Heart right ventricle (tissue), 16 donors: ENCODE data around the gene CD2. TPM values are rescaled to one million over a fixed set of nuclear protein-coding genes. Genes with fewer than 3 reads are reported as not detected.

Experiments
- ATAC-seq, 8 donors: fragments of 200-7000 bp; cut with Tn5 transposase; one replicate each; pipeline ENCODE4 v1.9.1; 2020; ENCODE audit warnings: mild to moderate bottlenecking in 8 of 8, moderate library complexity in 8 of 8, moderate number of reproducible peaks in 1 of 8
- DNase-seq, 2 donors: peaks; one replicate each; pipeline ENCODE4 v3.0.0-alpha.2; 2020
- H3K27ac ChIP-seq, 10 donors: fragments of 200-600 bp; sonication (generic) in 2 of 10; one replicate each; pipeline versions ENCODE4 v1.5.0 to v1.8.0; 2020 to 2022; ENCODE audit warnings: mild to moderate bottlenecking in 3 of 10
- H3K27me3 ChIP-seq, 7 donors: fragments of 200-600 bp; one replicate each; pipeline ENCODE4 v1.8.0; 2021 to 2022; ENCODE audit warnings: mild to moderate bottlenecking in 2 of 7
- H3K36me3 ChIP-seq, 9 donors: fragments of 200-600 bp; sonication (generic) in 1 of 9; one replicate each; pipeline versions ENCODE4 v1.5.0 to v1.8.0; 2020 to 2022; ENCODE audit warnings: mild to moderate bottlenecking in 2 of 9
- H3K4me1 ChIP-seq, 9 donors: fragments of 200-600 bp; sonication (generic) in 1 of 9; one replicate each; pipeline versions ENCODE4 v1.5.0 to v1.8.0; 2020 to 2022; ENCODE audit warnings: mild to moderate bottlenecking in 4 of 9
- H3K4me3 ChIP-seq, 10 donors: fragments of 200-600 bp; sonication (generic) in 2 of 10; one replicate each; pipeline versions ENCODE4 v1.5.0 to v1.8.0; 2020 to 2022; ENCODE audit warnings: mild to moderate bottlenecking in 7 of 10, moderate library complexity in 2 of 10
- H3K9me3 ChIP-seq, 11 donors: fragments of 200-600 bp in 10 of 11; sonication (generic) in 2 of 11; one replicate each; pipeline versions ENCODE4 v1.5.0 to v1.8.0; 2013 to 2022; ENCODE audit warnings: mild to moderate bottlenecking in 2 of 11, control low read depth in 1 of 11, moderate library complexity in 1 of 11
- WGBS, 2 donors: extraction: QIAGEN DNeasy Blood & Tissue Kit; methylation state at CpG; one replicate each; pipeline ENCODE4 v1.1.7; 2013; ENCODE audit warnings: inconsistent platforms in 1 of 2; 5-methylcytosine and 5-hydroxymethylcytosine counted together
- intact Hi-C, 10 donors: fragments of 100-400 bp; cut with DNase I; formaldehyde crosslinking; loops; one replicate each; pipeline versions ENCODE4 v1.11.1 to v1.14.2; 2022
- polyA plus RNA-seq, 2 donors: library from polyadenylated mRNA; stranded (reverse); fragments of 200-250 nt; gene quantifications; one replicate each; pipeline ENCODE4 v1.2.3, GENCODE V29; 2013
- total RNA-seq, 10 donors: library from RNA; stranded (reverse); fragmentation: NEBNext Ultra II Directional in 3 of 10; extraction: Animal tissue kit (Norgen Biotek cat#: 25700) in 3 of 10; gene quantifications; one replicate each; pipeline versions ENCODE4 v1.2.1 to v1.2.4, GENCODE V29; 2021 to 2023
- TF ChIP-seq, protein P1 (sequence below), 9 donors: fragments of 200-600 bp; sonication (generic) in 2 of 9; IDR thresholded peaks; one replicate each; pipeline versions ENCODE4 v1.5.0 to v1.8.0; 2021 to 2022; ENCODE audit warnings: antibody characterized with exemption in 9 of 9, mild to moderate bottlenecking in 5 of 9, moderate library complexity in 1 of 9
- donor health status: Arrhythmogenic right ventricular cardiomyopathy.
- donor health status: ischemic (EF 13 %, LVEDD 7.1; RV severe dilation, severe dysfunction).
- donor health status: healthy with polysubstance abuse.
- donor health status: DM: no; HTN: yes; CAD: no.
- donor health status: DM: no; HTN: no; CAD: no.
- donor health status: ischemic (EF 25% LVEDD 6.9; RV normal size, moderate dysfunction).
- donor health status: ischemic (EF 25% LVEDD 5.7; RV mildly dilated, moderate dysfunction).
- donor health status: healthy.
- donor health status: DM: yes; HTN: yes; CAD: no.
- donor health status: Ischemic cardiomyopathy.
- donor health status: ischemic (EF 35%, LVEDD 5.7; RV mildly dilated, moderate dysfunction).
- donor health status: nonischemic (EF 11% LVEDD 7.7; RV severe dilation, severe dysfunction).
- donor health status: DM: yes; HTN: yes; CAD: no.
- donor health status: PGD.
- donor health status: ischemic (EF 29% LVEDD 5.4; RV normal size, mild dysfunction).
- donor health status: nonischemic (EF 23%, LVEDD 6.1; RV moderate dilation, normal function).

CD2 gene
- total and polyA plus RNA-seq, 12 donors, result 0.20 to 6.5 (median 1.0) TPM; not detected in 3

DNA sequence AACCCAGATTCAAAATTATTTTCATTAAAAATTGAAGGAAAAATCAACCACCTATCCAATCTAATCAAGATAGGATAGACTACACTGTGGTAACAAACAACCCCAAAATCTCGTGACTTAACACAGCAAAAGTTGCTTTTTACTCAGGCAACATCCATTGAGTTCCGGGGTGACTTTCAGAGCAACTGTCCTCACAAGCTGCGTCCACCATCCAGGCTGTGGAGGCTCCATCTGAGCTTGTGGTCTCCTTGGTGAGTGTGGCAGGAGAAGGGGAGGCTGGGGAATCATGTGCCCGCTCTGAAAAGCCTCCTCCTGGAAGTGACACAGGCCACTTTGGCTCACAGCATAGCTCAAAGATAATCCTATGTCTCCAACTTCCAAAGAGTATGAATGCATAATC, 52.4 kb downstream of the CD2 start:
- intact Hi-C loops, result no loop called here
- ATAC-seq (no peak), DNase-seq (no peak)
- WGBS, 2 donors, result 94% methylated on average over 4 of the region's 4 CpGs
- TF ChIP-seq, protein P1, sequence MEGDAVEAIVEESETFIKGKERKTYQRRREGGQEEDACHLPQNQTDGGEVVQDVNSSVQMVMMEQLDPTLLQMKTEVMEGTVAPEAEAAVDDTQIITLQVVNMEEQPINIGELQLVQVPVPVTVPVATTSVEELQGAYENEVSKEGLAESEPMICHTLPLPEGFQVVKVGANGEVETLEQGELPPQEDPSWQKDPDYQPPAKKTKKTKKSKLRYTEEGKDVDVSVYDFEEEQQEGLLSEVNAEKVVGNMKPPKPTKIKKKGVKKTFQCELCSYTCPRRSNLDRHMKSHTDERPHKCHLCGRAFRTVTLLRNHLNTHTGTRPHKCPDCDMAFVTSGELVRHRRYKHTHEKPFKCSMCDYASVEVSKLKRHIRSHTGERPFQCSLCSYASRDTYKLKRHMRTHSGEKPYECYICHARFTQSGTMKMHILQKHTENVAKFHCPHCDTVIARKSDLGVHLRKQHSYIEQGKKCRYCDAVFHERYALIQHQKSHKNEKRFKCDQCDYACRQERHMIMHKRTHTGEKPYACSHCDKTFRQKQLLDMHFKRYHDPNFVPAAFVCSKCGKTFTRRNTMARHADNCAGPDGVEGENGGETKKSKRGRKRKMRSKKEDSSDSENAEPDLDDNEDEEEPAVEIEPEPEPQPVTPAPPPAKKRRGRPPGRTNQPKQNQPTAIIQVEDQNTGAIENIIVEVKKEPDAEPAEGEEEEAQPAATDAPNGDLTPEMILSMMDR (IDR thresholded peaks at IDR 0.05), result no peak
- Histone ChIP-seq H3K4me1 (peaks cover 0 to 14% (median 0%) of the 10 kb centered on the region in 9 donors), H3K27me3 (peaks cover 0 to 3% (median 0%) of the 10 kb centered on the region in 7 donors), H3K4me3 (no peak overlapping the region), H3K27ac (peak overlapping the region in 1 of 10 donors; percentile 68), H3K9me3 (peaks cover 0 to 4% (median 0%) of the 10 kb centered on the region in 11 donors), H3K36me3 (no peaks in the 10 kb centered on the region)

DNA sequence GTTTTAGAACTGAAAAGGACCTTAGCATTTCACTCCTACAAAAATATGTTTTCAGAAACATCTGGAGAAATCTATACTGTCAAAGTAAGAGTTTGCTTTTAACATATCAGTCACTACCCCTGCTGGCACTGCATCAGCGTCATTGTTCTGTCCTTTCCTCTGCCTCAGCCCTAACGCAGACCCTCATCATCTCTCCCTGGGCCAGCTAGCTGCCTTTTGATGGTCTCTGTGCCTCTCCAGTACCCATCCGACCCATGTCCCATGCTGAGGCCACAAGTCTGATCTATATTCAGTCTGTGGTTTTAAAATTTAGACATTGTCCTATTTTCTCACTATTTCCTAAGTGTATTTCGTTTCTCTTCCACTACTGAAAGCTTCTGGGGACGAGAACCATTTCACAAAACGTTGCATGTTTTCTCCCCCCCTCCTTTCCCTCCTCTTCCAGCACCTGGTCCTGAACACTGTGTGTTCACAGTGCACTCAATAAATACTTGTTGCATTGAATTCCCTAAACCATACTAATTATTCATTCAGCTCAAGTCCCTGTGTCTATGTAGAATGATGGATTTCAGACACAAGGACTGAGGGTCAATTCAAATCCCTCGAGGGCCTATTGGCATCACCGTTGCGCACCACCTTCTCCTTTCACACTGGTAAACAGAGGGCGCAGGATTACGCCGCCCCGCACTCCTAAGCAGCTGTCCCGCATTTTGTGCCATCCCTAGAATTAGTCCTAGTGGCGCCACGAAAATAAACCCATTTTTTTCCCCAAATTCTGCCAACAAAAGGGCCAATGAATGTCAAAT, 53.4 kb downstream of the CD2 start:
- Histone ChIP-seq H3K9me3 (peaks cover 0 to 11% (median 1%) of the 10 kb centered on the region in 11 donors), H3K4me3 (no peak overlapping the region), H3K36me3 (no peaks in the 10 kb centered on the region), H3K4me1 (peaks cover 0 to 14% (median 0%) of the 10 kb centered on the region in 9 donors), H3K27ac (peak overlapping the region in 1 of 10 donors; percentile 68), H3K27me3 (no peaks in the 10 kb centered on the region)
- ATAC-seq (no peak), DNase-seq (no peak)
- intact Hi-C loops, result no loop called here
- TF ChIP-seq, protein P1 (IDR thresholded peaks at IDR 0.05), result no peak
- WGBS, 2 donors, result 84 to 86% methylated on average over 16 of the region's 16 CpGs

DNA sequence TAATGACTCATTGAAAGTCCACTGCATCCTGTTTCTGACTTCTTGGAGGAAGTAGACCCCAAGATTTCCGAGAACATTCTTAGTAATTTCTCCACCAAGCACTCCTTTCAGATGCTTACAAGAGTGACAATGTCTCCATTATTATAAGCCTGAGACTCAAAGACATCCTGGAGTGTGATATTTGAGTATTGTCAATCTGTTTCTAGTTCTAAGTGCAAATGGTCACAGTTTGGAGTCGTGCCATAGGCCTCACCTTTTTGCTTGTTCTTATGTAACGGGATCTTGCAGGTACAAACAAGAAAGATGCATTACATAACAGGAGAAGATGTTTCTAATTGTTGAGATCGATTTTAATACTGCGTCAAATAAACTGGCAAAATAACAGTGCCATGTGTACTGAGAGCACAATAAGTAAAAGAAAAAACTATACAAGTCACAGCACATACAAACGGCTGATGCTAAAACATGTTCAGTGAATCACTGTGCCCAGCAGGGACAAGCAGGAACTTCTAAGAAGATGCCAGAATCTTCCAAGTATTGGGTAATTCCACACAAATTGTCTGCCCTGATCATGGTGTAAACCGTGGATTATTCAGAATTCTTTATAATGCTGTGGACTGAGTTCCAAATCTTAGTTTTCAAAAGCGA, 54.1 kb downstream of the CD2 start:
- H3K4me1 ChIP-seq, result peaks cover 0 to 14% (median 0%) of the 10 kb centered on the region in 9 donors
- intact Hi-C loops, result no loop called here
- TF ChIP-seq, protein P1 (IDR thresholded peaks at IDR 0.05), result no peak
- H3K4me3 ChIP-seq, result no peak overlapping the region
- DNase-seq, result no peak
- peaks cover 0 to 18% (median 4%) of the 10 kb centered on the region in 11 donors for H3K9me3 ChIP-seq
- H3K27me3 ChIP-seq, result no peaks in the 10 kb centered on the region
- peak overlapping the region in 1 of 10 donors; percentile 68 for H3K27ac ChIP-seq
- 79 to 85% methylated on average over 8 of the region's 8 CpGs for WGBS, 2 donors
- no peaks in the 10 kb centered on the region for H3K36me3 ChIP-seq
- no peak for ATAC-seq

DNA sequence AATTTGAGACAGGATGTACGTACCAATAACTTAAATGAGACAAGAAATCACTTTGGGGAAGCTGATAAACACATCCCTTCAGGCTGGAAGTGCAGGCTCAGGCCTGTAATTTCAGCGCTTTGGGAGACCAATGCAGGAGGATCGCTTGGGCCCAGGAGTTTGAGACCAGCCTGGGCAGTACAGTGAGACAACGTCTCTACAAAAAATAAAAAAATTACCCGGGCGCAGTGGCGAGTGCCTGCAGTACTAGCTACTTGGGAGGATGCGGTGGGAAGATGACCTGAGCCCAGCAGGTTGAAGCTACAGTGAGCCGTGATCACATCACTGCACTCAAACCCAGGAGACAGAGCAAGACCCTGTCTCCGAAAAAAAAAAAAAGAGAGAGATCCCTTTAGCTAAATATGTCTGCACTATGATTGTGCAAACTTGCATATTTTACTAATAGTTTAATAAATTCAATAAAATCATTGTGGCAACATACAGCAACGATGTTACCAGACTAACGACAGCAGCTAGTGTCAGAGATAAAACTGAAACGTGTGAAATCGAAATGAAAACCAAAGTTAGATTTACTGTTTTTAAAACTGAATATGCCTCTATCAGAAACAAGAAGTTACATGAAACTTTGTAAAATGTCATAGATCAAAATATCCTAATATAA, 54.7 kb downstream of the CD2 start:
- WGBS, 2 donors, result 91% methylated on average over 14 of the region's 14 CpGs
- ATAC-seq, result no peak
- peak overlapping the region in 1 of 10 donors; percentile 68 for H3K27ac ChIP-seq
- peaks cover 0 to 14% (median 0%) of the 10 kb centered on the region in 9 donors for H3K4me1 ChIP-seq
- TF ChIP-seq, protein P1 (IDR thresholded peaks at IDR 0.05), result no peak
- no peak for DNase-seq
- H3K9me3 ChIP-seq, result peaks cover 0 to 19% (median 4%) of the 10 kb centered on the region in 11 donors
- intact Hi-C loops, result no loop called here
- no peaks in the 10 kb centered on the region for H3K36me3 ChIP-seq
- no peaks in the 10 kb centered on the region for H3K27me3 ChIP-seq
- H3K4me3 ChIP-seq, result no peak overlapping the region
